Testis (tissue), 2 donors: ENCODE measurements around the gene CASK.

Source experiments
- POLR2A ChIP-seq: fragments of 450-650 bp; IDR thresholded peaks from one replicate; pipeline ENCODE4 v1.6.1; 2017; ENCODE audit warnings: antibody characterized with exemption, mild to moderate bottlenecking, moderate library complexity
- TF ChIP-seq, protein P1 (sequence below), 3 experiments: fragments of 450-650 bp in 2 of 3; fragments of 200-600 bp in 1 of 3; sonication (generic) in 1 of 3; IDR thresholded peaks; one replicate each; pipeline ENCODE4 v1.5.1; 2016 to 2019; ENCODE audit warnings: antibody characterized with exemption in 3 of 3, mild to moderate bottlenecking in 2 of 3, moderate library complexity in 1 of 3

DNA sequence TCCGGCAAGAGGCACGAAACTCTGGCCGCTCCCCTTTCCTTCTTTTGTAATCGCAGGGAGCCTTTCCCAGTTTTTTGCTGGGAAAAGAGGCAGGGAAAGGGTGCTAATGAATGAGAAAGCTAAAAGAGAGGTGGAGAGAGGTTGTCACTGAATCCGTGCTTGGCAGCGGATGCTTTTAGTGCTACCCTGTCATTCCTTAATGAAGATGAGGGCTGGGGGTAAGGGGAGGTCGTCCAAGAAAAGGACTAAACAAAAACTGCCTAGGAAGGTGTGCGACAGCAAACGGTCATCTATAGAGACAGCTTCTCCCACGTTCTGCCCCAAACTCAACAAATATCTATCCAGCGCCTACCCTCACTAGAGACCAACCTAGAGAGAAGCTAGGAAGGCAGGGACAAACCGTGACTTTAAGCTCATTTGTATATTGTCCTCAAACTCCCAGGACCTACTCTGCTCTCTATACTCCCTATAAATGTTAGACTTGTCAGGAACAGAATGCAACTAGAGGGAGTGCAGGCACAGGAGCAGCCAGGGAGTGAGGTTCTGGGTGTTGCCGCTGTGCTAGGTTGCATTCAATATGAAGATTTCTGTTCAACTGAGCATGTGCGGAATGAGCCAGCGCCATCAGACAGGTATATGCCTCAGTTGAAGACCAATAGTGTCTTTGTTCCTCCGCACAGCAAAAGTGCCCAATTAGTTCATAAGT, 777 bp upstream of the CASK start:
- no peak for TF ChIP-seq POLR2A
- TF ChIP-seq, protein P1, sequence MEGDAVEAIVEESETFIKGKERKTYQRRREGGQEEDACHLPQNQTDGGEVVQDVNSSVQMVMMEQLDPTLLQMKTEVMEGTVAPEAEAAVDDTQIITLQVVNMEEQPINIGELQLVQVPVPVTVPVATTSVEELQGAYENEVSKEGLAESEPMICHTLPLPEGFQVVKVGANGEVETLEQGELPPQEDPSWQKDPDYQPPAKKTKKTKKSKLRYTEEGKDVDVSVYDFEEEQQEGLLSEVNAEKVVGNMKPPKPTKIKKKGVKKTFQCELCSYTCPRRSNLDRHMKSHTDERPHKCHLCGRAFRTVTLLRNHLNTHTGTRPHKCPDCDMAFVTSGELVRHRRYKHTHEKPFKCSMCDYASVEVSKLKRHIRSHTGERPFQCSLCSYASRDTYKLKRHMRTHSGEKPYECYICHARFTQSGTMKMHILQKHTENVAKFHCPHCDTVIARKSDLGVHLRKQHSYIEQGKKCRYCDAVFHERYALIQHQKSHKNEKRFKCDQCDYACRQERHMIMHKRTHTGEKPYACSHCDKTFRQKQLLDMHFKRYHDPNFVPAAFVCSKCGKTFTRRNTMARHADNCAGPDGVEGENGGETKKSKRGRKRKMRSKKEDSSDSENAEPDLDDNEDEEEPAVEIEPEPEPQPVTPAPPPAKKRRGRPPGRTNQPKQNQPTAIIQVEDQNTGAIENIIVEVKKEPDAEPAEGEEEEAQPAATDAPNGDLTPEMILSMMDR (IDR thresholded peaks at IDR 0.05): no peak
